ENCODE results near the gene BCAS1. TPM values are rescaled to one million over a fixed set of nuclear protein-coding genes. Genes with fewer than 3 reads are reported as not detected.
A peak's percentile ranks its signal among the peaks of the same experiment; 100 is the strongest.

Gene BCAS1
- total RNA-seq, 1 experiment from 2014 or later, result 42.4 TPM

GRCh38 chr20:54078296-54078984 is 8.0 kb upstream of the BCAS1 start:
- DNase-seq (ENCODE audit: low spot score), result no peak

DNA sequence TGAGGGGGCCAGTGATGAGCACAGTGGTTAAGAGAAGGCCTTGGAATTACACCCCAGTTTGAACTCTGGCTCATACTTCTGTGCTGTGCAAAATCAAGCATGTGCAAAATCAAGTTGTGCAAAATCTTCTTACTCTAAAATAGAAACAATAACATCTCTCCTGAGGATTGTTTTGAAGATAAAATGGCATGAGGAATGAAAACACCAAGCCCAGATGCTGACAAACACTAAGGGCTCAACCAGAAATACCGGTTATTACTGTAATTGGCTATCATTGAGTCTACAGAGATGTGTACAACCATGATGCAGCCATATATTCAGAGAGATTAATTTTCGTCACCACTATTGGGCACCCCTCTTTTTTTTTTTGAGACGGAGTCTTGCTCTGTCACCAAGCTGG is 5.9 kb upstream of the BCAS1 start:
- no peak for DNase-seq (ENCODE audit: low spot score)

- no peak for DNase-seq (ENCODE audit: low spot score)
These were observed 4.9 kb upstream of the BCAS1 start for GRCh38 chr20:54075322-54075721.

- DNase-seq (ENCODE audit: low spot score), result no peak
These were observed 4.1 kb upstream of the BCAS1 start for GRCh38 chr20:54074511-54074910.

DNA sequence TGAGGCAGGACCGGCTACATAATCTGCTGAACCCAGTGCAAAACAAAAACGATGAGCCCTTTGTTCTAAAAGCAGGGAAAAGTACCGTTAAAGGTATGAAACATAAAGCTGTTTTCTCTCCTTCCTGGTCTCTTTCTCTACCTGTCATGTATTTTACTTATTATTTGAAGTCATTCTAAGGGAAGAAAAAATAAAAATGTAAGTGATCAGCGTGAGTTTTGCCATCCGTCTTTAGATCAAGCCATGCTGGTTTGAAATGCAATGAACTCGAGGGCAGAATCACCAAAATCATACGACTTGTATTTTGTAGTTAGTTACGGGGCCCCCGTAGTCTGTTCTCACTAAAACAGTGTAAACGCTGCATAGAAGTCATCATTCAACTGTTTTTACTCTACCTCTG is 2.9 kb upstream of the BCAS1 start:
- no peak for DNase-seq (ENCODE audit: low spot score)

DNA sequence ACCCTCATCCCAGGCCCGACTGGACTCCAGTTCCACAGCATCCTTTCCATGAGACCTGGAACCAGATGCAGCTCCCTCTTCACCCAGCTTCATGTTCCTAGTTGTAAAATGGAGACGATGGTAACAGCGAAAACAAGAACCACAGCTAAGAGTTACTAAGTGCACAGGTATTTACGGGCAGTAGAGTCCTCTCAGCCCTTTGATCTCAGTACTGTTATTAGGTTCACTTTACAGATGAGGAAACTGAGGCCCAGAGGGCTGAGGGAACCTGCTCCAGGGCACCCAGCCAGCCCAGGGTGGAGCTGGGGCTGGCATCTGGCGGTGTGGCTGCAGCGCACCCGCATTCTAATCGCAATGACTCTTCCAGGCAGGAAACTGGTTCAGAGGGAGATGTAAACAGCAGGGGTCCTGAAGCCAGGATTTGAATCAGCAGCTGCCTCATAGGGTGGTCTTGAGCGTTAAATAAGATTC is 858 bp downstream of the BCAS1 start:
- DNase-seq (ENCODE audit: low spot score), result peak; percentile 78

GRCh38 chr20:54068966-54069365 is 1.4 kb downstream of the BCAS1 start:
- DNase-seq (ENCODE audit: low spot score), result peak; percentile 33

DNA sequence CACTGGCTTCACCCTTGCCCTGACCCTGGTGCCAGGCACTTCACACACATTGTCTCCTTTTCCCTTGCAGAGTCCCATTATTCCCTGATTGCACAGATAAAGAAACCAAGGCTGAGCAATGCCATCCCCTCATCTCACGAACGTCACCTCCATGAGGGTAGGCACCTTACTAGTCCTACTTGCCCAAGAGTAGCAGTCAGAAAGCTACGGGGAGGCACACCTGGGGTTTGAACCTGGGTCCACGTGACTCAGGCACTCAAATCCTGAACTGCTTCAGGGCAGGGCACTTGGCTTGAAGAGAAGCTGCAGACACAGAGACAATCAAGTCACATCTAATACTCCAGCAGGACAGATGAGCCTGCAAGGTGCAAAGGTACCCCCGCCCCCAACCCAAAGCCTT is 1.9 kb downstream of the BCAS1 start:
- DNase-seq (ENCODE audit: low spot score), result peak; percentile 59

GRCh38 chr20:54067606-54068174 is 2.7 kb downstream of the BCAS1 start:
- DNase-seq (ENCODE audit: low spot score), result peak; percentile 100

DNA sequence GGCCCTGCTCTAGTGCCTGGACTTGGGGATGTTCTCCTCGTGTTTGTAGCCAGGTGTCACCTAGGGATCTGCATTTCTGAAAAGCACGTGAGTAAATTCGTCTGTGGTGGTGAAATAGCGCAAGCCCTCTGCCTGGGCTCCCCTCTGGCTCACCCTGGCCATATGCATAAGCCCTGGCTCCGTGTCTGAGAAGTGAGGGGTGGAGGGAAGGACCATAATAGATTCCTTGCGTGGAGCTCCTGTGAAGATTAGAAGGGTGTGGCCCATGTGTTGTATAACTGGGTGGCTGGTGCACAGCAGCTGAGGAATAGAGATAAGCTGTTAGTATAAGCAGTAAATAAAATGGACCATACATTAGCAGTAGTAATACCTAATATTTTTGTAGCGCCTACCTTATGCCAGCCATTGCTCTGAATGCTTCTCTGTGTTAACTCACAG is 4.8 kb downstream of the BCAS1 start:
- DNase-seq (ENCODE audit: low spot score), result no peak

- DNase-seq (ENCODE audit: low spot score), result no peak
These were observed 5.5 kb downstream of the BCAS1 start for GRCh38 chr20:54064939-54065338.

DNA sequence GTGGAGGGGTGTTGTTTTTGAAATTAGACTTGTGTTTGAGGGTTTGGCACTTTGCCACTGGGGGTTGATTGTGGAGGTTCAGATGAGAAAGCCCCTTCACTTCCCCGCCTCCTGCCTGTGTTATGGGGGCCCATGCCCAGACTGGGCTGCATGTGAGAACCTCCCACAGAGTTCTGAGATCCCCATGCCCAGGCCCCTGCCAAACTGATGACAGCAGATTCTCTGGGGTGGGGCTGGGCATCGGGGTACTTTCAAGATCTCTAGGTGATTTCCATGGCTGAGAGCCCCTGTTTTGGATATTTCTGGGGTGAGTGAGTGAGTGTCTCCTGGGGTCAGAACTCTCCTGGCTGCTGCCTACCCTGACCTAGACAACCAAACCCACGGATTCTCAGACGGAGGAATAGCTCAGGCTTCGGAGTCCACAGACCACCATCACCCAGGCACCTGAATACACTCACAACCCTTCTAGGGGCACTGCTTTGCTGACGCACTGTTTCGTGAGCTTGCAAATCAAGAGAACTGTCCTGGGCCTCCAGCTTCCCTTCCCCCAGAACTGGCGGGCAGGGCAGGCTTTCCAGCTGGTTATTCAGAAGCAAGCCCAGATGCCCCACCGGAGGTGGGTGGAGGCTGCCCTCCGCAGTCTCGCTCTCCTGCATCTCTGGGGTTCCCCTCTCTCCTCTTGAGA is 6.3 kb downstream of the BCAS1 start:
- no peak for DNase-seq (ENCODE audit: low spot score)

DNA sequence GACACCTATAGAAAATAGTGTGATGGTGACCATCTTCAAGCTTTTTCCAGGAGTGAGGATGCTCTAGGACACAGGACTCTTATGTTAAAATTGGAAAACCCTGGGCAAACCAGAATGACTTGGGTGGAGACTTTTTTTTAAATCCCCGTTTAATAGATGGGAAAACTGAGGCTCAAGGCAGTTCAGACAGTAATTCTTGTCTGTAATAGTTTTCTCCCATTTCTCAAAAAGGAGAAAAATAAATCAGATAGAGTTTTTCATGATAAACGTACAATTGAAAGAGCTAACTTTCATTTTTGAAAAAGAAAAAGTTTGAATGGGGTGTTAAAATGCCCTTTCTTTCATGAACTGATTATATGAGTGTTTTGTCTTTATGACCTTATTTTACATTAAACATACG is 6.8 kb downstream of the BCAS1 start:
- no peak for DNase-seq (ENCODE audit: low spot score)

GRCh38 chr20:54062812-54063280 is 7.5 kb downstream of the BCAS1 start:
- DNase-seq (ENCODE audit: low spot score), result peak; percentile 89

- no peak for DNase-seq (ENCODE audit: low spot score)
These were observed 9.1 kb downstream of the BCAS1 start for GRCh38 chr20:54061101-54061881.

DNA sequence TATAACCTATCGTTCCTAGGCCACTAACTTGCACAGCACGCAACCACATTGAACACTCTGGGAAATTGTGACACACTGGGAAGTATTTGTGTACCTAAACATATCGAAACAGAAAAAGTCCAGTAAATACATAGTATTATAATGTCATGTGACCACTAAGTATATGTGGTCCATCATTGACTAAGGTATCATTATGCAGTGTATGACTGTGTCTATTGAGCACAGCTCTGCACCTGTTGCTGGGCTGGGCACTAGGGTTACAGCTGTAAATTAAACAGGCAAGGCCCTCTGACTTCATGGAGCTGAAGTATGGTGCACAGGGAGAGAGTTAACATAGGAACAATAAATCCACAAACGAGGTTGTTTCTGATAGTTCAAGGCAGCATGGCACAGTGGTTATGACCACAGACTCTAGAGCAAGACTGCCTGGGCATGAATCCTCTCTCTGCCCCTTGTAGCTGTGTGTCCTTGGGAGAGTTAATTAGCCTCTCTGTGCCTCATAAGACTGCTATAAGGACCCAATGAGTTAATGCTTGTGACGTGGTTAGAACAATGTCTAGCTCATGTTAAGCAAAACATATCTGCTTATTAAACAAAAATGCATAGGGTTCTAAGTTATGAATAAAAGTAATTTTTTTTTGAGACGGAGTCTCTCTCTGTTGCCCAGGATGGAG is 10.6 kb downstream of the BCAS1 start:
- DNase-seq (ENCODE audit: low spot score), result no peak

DNA sequence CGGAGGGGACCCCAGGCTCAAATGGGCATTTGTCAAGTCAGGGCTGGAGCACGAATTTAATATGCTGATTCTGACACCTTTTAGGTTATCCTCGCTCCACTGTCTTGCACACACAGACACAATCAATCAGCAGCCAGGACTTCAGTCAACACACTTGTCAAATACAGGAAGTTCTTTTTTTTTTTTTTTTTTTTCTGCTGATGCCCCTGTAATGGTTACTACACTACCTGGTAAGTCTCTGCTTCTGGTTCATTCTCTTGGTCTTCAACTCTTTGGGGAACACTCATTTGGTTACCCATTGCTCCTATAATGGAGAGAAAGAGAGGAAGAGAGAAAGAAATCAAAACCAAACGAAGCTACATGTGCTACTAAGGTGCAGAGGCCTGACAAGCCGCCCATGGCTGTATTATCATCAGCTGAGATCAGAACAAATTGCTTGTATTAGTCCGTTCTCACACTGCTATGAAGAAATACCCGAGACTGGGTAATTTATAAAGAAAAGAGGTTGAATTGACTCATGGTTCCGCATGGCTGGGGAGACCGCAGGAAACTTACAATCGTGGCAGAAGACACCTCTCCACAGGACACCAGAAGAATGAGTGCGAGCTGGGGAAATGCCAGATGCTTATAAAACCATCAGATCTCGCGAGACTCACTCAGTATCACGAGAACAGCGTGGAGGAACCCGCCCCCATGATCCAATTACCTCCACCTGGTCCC is 11.8 kb downstream of the BCAS1 start:
- DNase-seq (ENCODE audit: low spot score), result no peak

- peak; percentile 34 for DNase-seq (ENCODE audit: low spot score)
These were observed 13.4 kb downstream of the BCAS1 start for GRCh38 chr20:54056762-54057639.

DNA sequence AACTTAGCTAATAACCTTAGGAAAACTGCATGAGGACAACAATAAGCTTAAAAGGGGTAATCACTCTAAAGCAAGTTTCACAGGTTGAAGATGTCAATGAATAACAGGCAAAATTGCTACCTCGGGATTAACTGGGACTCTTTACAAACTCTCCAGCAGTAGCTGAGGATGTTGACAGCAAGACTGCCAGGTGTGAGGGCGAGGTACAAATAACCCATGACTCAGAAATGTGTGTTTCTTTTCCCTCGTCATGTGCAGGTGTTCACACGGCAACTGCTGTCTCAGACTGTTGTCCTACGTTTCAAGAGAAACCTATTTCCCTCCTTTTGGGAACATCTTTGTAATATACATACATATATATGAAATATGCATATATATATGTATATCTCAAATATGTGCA is 15.9 kb downstream of the BCAS1 start:
- DNase-seq (ENCODE audit: low spot score), result peak; percentile 20

DNA sequence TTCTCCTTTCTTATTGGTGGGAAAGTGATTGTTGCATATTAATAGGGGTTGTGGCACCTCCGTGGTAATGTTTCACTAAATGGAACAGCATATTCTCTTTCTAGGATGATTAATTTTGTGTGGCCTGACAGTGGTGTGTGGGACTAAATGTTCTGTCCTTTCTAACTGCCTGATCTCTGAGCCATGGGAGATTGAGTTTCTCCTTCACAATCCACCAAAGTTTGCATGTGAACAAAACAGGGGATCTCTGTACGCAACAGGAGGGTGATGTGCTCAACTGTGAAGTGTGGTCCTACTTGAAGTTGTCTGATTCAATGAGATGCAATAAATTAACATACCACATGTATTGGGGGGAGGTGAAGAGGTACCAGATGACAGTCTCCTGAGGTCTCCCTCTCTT is 19.3 kb downstream of the BCAS1 start:
- no peak for DNase-seq (ENCODE audit: low spot score)
